Epithelial cell of prostate (primary cell): ENCODE data around the gene NKAIN2.
A peak's percentile ranks its signal among the peaks of the same experiment; 100 is the strongest.

Experiments used
- DNase-seq: peaks from one replicate; pipeline ENCODE4 v3.0.0-alpha.2; 2011; ENCODE audit warnings: low read depth, low spot score
- H3K27ac ChIP-seq: fragments of 450-650 bp; 2 replicates; pipeline ENCODE4 v1.5.1; 2017; ENCODE audit warnings: mild to moderate bottlenecking

Gene NKAIN2

GRCh38 chr6:123803504-123804013 lies at the start of gene NKAIN2:
Gene NKAIN2 (plus strand): TSS chr6:123803865.
- DNase-seq, result no peak
- no peak within 1 kb of the TSS for H3K27ac ChIP-seq

- no peak overlapping the region for H3K27ac ChIP-seq
Observed at GRCh38 chr6:123759472-123759871, 44.2 kb upstream of the NKAIN2 start.

GRCh38 chr6:123763904-123764303 lies 39.8 kb upstream of the NKAIN2 start:
- H3K27ac ChIP-seq, result no peak overlapping the region
- DNase-seq, result no peak

More at GRCh38 chr6:123759472-123759871, 44.2 kb upstream of the NKAIN2 start:
- DNase-seq, result no peak

GRCh38 chr6:123764722-123765121 lies 38.9 kb upstream of the NKAIN2 start:
- H3K27ac ChIP-seq, result no peak overlapping the region
- no peak for DNase-seq

- no peak for DNase-seq
- no peak overlapping the region for H3K27ac ChIP-seq
Observed at GRCh38 chr6:123768921-123769320, 34.7 kb upstream of the NKAIN2 start.

GRCh38 chr6:123769431-123769830 lies 34.2 kb upstream of the NKAIN2 start:
- no peak overlapping the region for H3K27ac ChIP-seq

GRCh38 chr6:123770247-123770949 lies 33.3 kb upstream of the NKAIN2 start:
- H3K27ac ChIP-seq, result no peak overlapping the region
- no peak for DNase-seq

More at GRCh38 chr6:123769431-123769830, 34.2 kb upstream of the NKAIN2 start:
- DNase-seq, result no peak

GRCh38 chr6:123771126-123771525 lies 32.5 kb upstream of the NKAIN2 start:
- no peak overlapping the region for H3K27ac ChIP-seq
- no peak for DNase-seq

GRCh38 chr6:123777563-123777962 lies 26.1 kb upstream of the NKAIN2 start:
- DNase-seq, result no peak

GRCh38 chr6:123780021-123780420 lies 23.6 kb upstream of the NKAIN2 start:
- no peak overlapping the region for H3K27ac ChIP-seq
- no peak for DNase-seq

More at GRCh38 chr6:123777563-123777962, 26.1 kb upstream of the NKAIN2 start:
- H3K27ac ChIP-seq, result no peak overlapping the region

GRCh38 chr6:123784330-123784729 lies 19.3 kb upstream of the NKAIN2 start:
- H3K27ac ChIP-seq, result no peak overlapping the region
- no peak for DNase-seq

- H3K27ac ChIP-seq, result no peak overlapping the region
- no peak for DNase-seq
Observed at GRCh38 chr6:123785039-123785438, 18.6 kb upstream of the NKAIN2 start.

- H3K27ac ChIP-seq, result no peak overlapping the region
- DNase-seq, result no peak
Observed at GRCh38 chr6:123788319-123788718, 15.3 kb upstream of the NKAIN2 start.

- no peak for DNase-seq
- no peak overlapping the region for H3K27ac ChIP-seq
Observed at GRCh38 chr6:123794190-123794589, 9.5 kb upstream of the NKAIN2 start.

GRCh38 chr6:123794799-123795198 lies 8.9 kb upstream of the NKAIN2 start:
- no peak for DNase-seq
- H3K27ac ChIP-seq, result no peak overlapping the region

GRCh38 chr6:123801067-123801466 lies 2.6 kb upstream of the NKAIN2 start:
- no peak for DNase-seq
- no peak overlapping the region for H3K27ac ChIP-seq

- DNase-seq, result no peak
- H3K27ac ChIP-seq, result peak overlapping the region; percentile 32
Observed at GRCh38 chr6:123802351-123802696, 1.3 kb upstream of the NKAIN2 start.

GRCh38 chr6:123802697-123803503 lies 765 bp upstream of the NKAIN2 start:
- H3K27ac ChIP-seq, result peak overlapping the region; percentile 32
- DNase-seq, result peak; percentile 48

GRCh38 chr6:123804014-123804786 lies 535 bp downstream of the NKAIN2 start:
- no peak for DNase-seq
- no peak overlapping the region for H3K27ac ChIP-seq

GRCh38 chr6:123804787-123805540 lies 1.3 kb downstream of the NKAIN2 start:
- H3K27ac ChIP-seq, result no peak overlapping the region
- DNase-seq, result no peak
